NOMO-1 treated with dmso at 0.1 percent for 144 hours (cell line): ENCODE results near the gene CTDNEP1.
"Not testable (repeated sequence)": the region's sequence is repeated elsewhere in the genome, so short reads cannot be mapped to it uniquely, and the experiment has no call there.

Experiments
- DNase-seq: peaks from one replicate; lab custom pipeline; 2025; ENCODE audit not compliant: unreplicated experiment; lab: John Stamatoyannopoulos, UW

CTDNEP1 gene

DNA sequence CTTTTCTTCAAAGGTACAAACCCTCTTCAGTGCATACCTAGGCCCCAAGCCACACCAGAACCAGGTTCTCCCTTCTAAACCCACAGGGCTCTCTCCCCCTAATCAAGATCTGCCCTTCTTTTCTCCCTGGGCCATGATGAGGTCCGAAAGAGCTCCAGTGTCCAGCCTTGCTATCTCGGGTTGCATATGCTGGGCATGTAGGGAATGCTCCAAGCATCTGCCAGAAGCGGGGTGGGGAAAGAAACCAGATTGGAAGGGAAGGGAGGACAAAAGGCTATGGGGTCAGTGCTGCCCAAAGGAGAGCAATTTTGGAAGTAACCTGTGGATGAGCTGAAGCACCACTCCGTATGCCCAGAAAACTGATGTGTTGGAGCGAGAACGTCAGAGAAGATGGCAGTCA, 2.3 kb downstream of the CTDNEP1 start:
- DNase-seq: no peak

DNA sequence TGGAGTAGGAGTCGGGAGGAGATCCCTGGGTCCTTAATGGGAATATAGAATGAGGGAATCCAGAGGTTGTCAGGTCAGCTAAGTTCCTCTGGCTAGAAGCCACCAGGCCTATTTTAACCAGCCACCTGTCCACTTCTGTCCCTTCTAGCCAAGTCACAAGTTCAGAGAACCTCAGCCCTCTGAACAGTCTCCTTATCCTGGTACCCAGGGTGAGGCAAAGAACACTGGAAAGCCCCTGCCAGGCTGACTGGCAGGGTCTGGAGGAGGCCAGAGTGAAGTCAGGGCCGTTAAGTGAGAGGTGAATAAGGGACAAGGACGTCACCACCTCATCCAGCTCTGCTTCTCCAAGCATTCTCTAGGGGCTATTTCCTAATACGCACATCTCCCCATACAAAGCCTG, 2.7 kb downstream of the CTDNEP1 start:
- DNase-seq: no peak

DNA sequence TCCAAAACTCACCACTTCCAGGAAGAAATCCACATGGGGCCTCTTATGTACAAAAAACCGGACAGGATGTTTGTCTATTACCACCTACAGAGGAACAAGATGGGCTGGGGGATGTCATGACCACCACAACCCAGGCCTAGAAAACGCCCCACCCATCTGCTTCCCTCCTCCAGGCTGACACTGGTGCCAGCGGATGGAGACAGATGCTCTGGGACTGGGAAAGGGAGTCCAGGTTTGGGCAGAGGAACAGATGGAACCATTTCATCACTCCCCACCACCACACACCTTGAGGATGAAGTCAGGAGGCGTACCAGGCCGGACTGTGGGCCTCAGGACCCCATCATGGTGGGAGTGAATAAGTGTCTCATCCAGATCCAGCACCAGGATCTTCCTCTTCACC, 4.8 kb downstream of the CTDNEP1 start:
- no peak for DNase-seq

DNA sequence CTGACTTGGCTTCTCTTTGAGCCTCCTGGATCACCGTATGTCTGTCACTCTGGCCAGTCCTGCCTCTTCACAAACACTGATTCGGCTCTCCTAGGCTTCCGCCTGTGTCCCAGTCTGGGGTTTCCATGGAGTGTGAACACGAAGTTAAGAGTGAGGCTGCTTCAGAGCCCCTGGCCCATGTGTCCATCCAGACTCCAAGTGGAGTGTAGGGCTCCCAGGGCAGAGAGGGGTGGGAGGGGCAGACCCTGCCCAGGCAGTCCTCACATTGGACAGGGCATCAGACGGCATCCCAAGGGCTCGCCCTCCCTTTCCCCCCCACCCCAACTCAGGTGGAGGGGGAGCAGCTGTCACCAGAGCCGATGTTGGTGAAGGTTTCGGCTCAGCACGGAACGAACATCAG, 7.7 kb downstream of the CTDNEP1 start:
- not testable (repeated sequence) for DNase-seq

DNA sequence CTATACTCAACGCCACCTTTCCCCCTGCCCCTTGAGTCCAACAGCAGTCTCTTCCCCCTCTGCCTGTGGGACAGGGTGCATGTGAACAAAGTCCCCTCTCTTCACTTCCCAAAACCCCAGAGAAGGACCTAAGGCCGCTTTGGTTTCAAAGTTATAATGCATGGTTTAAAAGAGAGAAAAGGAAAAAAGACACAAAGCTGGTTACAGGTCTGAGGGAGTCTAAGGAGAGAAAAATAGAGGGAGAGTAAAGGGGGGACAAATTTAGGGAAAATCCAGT, 8.1 kb downstream of the CTDNEP1 start:
- DNase-seq: no peak

DNA sequence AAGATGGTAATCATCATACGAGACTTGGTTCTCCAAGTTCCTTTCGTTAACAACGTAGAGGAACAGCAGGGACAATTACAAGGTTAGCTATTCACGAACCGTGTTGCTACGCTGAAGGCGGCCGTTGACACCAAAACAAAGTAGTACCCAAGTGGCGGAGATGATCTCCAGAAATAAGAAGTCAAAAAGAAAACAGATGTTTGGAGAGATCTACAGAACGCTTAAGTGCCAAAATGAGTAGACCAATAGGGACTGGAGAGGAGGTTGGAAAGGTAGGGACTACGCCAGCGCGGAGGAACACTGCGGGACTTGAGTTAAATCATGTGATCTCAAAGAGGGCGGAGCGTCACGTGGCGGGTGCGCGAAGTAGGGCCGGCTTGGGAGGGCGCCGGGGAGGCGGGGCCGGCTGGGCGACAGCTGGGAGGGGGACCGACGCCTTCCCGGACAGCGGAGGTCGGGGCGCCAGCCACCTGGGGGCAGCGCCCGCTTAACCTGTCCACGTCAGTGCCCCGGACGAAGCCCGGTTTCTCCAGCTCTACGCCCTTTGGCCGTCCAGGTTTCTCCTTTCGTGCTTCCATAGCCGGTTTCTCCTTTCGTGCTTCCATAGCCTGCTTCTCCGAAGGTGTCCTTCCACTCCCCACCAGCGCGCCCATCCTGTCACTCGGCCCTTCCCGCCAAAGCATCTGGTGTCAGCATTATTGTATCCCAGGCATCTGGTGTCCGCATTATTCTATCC, 8.6 kb downstream of the CTDNEP1 start:
- DNase-seq: peak; percentile 89

DNA sequence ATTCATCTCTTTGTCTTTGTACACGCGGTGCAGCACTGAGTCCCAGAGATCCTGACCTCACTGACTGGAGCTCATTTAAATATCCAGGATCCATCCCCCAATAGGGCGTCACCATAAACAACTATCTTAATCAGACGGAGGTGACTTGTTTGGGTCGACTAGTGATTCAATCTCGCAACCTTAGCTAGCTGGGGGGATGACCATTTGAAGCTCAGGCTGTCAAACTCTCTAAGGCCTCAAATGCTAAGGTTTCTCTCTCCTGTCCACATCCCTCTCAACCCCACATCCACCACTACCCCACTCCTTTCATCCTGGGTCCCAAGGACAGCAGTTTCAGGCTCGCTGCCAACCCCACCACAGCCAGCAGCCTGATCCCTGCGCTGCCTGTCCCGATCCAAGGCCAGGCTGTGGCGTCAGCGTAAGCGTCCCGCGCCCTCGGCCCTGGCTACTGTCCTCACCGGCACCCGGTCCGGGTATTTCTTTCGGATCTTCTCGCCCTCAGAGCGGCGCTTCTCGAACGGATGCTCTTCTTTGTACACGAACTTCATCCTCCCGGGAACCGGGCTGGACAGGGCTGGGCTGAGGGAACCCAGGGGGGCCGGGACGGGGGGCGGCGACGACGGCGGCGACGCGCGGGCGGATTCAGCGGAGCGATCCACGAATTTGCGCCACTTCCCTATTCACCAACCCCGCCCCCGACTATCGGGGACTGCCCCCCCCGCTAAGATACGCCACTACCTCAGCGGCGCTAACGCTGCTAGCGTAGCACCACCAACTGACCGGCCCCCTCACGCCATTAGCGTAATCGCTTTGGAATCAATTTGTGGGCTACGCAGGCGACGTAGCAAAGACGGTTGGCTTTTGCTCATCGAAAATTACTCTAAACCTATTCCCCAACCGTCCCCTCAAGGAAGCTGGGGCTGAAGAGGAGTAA, 9.5 kb downstream of the CTDNEP1 start, which contains the start of gene GABARAP:
GABARAP (minus strand) TSS at position 667 of the 934 bp plus-strand sequence; CDS start at position 548, 119 bp downstream.
- DNase-seq: peak; percentile 47

DNA sequence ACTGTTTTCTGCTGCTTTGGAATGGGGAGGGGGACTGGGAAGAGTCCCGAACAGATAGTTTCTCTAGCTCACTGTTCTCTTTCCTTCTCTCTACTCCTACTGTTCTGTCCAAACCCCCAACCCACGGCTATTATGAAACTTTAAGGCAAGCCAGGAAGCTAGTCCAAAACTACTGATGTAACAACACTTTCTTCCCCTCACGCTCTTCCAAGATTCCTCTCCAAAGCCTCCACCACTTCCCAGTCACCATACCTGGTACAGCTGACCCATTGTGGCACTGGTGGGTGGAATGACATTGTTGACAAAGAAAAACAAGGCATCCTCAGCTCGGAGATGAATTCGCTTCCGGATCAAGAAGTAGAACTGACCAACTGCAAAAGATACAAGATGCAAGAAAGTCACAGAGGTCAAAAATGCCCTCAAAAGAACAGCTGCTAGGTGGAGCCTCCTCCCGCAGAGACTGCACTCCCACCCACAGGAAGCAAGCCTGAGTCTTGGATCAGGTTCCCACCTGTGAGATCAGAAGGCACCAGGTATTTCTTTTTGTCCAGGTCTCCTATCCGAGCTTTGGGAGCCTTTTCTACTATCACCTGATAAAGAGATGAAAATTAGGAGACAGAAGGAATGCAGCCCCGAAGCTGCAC, 10.3 kb downstream of the CTDNEP1 start:
- no peak for DNase-seq

DNA sequence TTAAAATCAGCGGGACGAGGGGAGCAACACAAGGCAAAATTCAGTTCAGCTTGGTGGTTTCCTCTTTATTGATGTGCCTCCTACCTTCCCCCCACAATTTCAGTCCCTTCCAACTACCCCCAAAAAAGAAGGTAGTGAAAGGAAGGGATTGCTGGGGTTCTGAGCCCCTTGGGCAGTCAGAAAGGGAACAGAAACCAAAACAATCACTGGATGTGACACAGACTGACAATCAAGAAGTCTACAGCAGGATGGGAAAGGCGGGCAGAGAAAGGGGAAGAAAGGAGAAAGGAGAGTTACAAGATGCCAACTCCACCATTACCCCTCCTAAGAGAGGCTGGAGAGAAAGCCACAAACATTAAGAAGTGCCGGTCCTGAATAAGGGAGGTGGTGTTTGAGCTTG, 11.2 kb downstream of the CTDNEP1 start:
- peak; percentile 73 for DNase-seq

DNA sequence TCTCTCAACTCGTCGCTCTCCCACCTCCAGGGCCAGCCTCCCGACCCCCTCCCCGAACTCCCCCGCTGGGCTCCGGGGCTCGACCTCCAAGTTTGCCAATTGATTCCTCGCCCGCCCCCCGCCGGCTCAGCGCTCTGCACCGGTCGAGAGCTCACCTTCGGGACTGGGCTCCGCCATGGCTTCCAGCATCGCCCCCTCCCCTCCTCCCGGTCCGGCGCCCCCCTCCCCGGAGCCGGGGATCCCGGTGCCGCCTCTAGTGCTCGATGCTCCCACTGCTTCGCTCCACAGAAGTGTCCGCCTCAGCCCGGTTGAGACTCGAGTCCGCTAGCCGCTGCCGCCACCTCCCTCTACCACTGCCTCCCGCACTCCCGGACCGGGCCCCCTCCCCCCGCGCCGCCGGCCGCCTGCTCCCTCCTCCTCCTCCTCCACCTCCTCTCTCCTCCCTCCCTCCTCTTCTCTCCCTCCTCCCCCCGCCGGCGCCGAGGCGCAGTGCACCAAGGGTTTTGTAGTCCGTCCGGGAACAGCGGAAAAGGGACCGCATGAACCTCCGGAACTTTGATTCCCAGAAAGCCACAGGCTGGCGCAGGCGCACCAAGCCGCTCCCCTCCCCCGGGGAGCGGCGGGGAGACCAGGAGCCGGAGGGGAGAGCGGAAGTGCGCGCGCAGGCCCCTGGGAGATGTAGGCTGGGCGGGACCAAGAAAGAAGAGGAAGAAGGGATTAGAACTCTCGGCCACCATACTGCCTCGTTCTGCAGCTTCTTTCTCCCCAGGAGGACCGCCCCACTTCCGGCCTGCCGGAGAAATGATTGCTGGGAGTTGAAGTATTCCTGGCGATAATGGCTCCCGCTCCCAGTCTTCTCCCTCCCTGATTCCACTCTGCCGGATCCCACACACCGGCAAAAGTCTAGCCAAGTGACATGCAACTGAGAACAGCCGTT, 12.2 kb downstream of the CTDNEP1 start, which contains the start of gene PHF23:
PHF23 (minus strand) TSS at position 367 of the 937 bp plus-strand sequence; CDS start at position 189, 178 bp downstream.
- DNase-seq: peak; percentile 99

DNA sequence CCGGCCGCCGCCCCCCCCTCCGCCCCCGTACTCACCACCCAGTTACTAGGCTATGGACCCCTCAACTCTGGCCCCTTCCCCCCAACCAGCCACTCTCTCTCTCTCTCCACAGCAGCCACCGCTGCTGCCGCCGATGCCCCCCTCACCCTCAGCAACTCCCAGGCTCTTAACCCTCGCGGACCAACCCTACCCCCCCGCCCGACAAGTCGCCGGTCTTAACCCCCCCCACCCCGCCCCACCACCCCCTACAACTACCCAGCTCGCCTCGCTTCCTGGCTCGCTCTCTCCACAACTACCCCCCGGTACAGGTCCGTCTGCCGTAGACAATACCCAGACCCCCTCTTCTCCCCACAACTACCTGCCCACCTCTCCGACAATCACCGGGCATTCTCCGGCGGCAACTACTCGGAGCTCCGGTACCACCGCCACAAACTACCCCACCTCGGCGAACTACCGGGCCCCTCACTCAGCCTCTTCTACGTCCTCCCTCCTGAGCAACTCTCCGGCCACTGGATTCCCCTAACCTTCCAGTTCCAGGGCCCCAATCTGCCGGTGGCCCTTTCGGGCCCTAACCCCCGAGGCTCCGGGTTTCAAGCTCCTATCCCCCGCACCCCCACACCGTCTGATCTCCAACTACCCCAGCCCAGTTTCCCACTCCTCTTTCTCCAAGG, 13.0 kb downstream of the CTDNEP1 start:
- no peak for DNase-seq

DNA sequence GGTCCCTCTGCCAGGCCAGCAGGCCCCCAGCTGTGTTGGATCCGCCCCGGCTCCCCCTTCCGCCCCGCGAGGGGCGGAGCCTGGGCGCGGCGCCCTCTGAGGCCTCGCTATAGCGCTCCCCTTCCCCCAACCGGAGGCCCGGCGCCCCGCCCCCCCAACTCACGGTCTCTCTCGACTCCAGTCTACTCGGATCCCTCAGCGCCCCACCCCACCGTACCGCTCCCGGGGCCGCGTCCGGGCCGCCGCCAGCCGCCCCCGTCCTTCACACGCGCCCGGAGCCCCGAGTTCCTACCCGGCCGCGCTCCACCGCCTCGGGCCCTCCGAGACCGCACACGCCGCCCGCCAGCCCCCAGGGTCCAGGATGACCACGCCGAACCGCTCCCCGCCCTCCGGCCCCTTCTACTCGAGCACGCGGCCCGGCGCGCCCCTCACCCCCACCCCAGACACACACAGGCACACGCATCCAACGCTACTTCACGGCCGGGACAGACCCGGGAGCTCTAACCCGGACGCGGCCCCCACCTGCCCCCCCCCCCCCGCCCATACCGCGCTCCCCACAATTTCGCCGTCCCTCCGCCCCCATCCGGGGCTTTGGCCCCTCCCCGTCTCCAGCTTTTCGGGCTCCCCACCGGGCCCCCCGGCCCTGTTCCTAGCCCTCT, 13.6 kb downstream of the CTDNEP1 start:
- no peak for DNase-seq

DNA sequence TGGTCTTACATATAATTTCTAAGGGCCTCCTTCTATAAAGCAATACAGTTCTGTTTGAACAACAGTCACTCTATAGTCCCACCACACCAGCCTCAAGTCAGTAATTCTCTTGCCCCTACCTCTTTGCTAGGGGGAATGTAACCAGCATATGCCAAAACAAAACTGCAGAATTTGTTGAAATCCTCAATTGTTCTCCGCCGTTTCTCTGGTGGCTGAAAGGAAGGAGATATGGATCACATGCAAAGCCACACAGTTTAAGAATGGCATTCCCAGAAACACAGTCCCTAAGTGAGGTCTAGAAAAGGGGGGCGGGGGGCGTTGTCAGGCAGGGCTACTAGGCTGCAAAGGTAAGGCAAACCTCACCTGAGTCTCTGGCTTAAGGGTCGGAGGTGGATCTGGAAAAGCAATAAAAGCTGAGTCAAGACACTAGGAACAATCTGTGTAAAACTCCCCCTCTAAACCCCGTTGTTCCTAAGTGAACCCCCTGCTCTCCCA, 14.2 kb downstream of the CTDNEP1 start:
- DNase-seq: no peak

DNA sequence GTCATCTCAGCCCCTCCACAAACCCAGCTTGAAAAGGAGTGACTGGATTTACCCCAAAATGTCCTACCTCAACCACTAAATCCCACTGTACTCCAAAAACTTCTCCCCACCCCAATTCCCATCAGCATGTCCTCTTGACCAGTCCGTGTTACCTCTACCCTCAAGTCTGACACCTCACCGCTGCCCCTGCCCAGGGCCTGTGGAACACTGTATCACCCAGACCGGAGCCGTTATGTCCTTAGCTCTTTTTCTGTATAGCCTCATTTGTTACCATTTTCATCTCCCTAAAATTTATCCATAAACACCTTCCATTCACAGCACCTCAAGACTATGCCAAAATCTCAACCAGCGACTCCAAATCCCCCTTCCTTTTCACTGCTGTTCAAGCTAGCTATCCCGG, 14.7 kb downstream of the CTDNEP1 start:
- no peak for DNase-seq

DNA sequence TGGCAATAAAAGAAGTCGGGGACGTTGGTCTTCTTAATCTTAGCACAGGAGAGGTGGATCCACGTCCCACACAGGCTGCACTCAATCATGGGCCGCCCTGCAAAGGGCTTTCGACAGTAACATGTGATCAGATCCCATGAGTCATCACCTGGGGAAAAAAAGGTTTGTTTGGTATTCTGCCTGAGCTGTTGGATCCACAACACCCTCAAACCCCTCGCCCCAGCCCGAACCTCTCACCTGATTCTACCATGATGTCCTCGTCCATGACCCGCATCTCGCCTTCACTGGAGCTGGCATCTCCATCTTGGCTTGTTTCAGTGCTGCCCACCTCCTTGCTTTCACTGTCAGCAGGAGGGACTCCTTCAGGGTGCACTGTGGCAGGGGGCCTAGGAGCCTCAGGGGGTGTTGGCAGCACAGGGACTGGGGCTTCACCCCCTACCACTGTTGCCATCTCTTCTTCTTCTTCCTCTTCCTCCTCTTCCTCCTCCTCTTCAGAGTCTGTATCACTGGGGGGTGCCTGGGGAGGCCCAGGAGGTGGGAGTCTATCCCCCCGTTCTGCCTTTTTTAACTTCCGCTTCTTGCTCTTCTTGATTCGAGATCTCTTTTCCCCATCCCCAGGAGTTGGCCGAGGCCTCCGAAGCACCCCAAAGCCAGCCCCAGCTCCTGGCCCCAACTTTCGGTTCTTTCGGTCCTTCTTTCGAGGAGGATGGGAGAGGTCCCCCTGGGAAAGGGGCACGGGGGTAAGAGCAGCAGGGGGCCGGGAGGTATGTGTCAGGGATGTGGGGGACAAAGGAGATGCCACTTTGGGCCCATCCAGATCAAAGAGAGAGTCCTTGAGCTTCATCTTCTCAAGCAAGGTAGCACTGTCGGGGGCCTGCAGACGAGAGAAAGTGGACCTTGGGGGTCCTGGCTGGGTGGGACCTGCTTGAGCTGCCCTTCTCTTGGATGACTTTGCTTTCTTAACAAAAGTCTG, 15.6 kb downstream of the CTDNEP1 start:
- no peak for DNase-seq

DNA sequence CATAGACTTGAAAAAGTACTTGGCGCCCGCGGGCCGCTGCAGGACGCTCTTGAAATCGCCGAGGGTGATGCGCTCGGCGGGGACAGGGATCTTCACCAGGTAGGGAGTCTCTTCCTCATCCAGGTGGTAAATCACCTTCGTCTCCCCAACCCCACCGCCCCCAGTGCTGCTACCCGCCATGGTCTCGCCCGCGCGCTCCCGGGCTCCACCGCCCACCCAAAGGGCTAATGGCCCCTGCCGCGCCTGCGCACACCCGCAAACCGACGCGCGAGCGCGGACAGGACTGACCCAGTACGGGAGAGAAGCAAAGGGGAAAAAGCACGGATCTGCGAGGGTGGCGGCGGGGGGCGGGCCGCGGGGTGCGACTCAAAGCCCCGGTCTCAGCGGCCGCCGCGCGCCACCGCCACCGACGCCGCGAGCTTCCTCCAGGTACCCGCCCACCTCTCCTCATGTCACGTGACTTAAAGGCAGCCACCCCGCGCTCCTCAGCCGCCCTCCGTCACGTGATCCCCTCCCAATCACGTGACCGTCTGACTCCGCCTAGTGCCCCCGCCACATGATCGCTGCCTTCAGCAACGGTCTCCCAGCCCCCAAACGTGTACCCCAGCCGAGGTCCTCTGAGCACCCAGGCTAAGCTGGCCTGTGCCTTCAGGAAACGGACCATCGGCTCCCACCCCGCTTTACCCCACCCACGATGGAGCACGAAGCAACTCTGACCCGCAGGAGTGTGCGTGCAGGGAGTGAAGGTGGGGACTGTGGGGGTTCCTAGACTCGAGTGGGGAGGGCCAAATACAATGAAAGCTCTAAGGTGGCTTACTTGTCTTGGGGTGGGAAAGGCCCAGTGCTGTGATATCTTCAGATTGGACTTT, 17.2 kb downstream of the CTDNEP1 start, which contains the start of gene DVL2:
DVL2 (minus strand) TSS at position 435 of the 869 bp plus-strand sequence; CDS start at position 180, 255 bp downstream.
- DNase-seq: peak; percentile 97

DNA sequence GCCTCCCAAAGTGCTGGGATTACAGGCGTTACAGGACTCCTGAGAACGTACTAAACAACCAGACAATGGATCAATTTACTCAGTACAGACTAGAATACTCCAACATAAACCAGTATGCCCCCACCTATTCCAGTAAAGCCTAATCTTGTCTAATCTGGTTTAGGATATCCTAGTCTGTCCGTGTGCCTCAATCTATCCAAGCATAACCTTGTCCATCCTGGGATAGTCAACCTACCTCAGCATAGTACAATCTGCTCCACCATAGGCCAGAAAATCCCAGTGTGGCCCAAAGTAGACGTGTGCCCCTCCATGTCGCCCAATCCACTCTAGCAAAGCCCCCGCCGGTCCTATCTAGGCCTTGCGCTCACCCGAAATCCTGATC, 17.8 kb downstream of the CTDNEP1 start:
- no peak for DNase-seq
